Measurements from ENCODE around the gene DYNC1I2.
"Not testable (repeated sequence)": the region's sequence is repeated elsewhere in the genome, so short reads cannot be mapped to it uniquely, and the experiment has no call there.

The DYNC1I2 gene

DNA sequence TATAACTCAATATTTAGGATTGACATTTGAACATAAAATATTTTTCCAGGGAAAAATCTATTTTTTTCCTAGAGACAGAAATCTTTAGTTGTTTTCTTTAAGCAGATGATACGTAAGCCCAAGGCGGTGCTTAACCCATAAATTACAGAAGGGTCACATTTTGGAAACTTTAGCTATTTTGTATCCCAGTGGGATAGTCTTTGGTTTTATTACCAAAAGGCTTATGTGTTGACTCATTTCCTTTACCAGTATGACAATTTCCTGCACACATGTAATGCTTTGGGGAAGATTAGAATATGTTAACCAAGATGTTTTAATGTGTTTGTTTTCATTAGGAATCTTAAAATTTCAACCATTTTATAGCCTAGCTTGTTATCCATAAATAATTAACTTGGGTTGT lies 24.8 kb downstream of the DYNC1I2 start:
- no peak for DNase-seq (ENCODE audit: low read depth in 4 of 4, low spot score in 1 of 4)

DNA sequence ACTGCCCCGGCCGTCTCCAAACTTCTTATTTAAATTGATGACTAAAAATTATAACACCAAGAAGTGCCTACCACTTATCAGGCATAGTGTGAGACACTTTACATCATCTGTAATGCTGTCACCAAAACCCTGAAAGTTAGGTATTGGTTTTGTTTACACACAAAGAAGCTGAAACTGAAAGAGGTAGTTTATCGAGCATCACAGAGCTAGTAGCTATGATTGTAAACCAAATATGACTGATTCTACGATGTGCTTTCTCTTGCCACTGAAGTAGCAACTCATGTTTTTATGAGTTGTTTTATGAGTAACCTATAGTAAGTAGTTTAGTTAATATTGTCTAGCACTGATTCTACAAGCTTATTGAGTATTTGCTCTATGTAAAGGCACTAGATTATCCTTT lies 31.5 kb downstream of the DYNC1I2 start:
- DNase-seq (ENCODE audit: low read depth in 4 of 4, low spot score in 1 of 4): no peak

DNA sequence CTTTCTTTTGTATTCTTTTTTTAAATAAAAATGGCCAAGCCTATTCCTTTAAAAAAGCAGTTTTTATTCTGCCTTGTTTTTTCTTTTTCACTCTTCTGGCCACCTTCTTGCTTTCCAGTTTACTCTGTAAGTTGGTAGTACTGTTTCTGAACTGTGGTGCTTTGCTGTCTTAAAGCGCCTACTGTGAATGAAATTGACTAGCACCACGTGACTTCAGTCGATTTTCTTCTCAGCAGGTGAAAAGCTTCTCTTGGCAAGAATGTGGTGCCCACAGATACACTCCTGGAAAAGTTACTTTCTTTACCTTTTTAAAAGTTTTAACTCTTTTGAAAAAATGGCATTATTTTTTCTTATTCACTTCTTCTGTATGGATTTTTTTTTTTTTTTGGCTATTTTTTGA lies 32.4 kb downstream of the DYNC1I2 start:
- DNase-seq (ENCODE audit: low read depth in 4 of 4, low spot score in 1 of 4): no peak

- DNase-seq (ENCODE audit: low read depth in 4 of 4, low spot score in 1 of 4): no peak
These were observed 36.7 kb downstream of the DYNC1I2 start for GRCh38 chr2:171723716-171724683.

GRCh38 chr2:171726847-171727450 lies 39.7 kb downstream of the DYNC1I2 start:
- DNase-seq (ENCODE audit: low read depth in 4 of 4, low spot score in 1 of 4): no peak

- no peak for DNase-seq (ENCODE audit: low read depth in 4 of 4, low spot score in 1 of 4)
These were observed 42.0 kb downstream of the DYNC1I2 start for GRCh38 chr2:171728989-171729951.

- DNase-seq (ENCODE audit: low read depth in 4 of 4, low spot score in 1 of 4): no peak
These were observed 42.7 kb downstream of the DYNC1I2 start for GRCh38 chr2:171729952-171730317.

GRCh38 chr2:171735991-171736710 lies 48.9 kb downstream of the DYNC1I2 start:
- DNase-seq (ENCODE audit: low read depth in 4 of 4, low spot score in 1 of 4): no peak

GRCh38 chr2:171741189-171741588 lies 53.9 kb downstream of the DYNC1I2 start:
- DNase-seq (ENCODE audit: low read depth in 4 of 4, low spot score in 1 of 4): no peak

- DNase-seq (ENCODE audit: low read depth in 4 of 4, low spot score in 1 of 4): no peak
These were observed 55.5 kb downstream of the DYNC1I2 start for GRCh38 chr2:171742760-171743159.

DNA sequence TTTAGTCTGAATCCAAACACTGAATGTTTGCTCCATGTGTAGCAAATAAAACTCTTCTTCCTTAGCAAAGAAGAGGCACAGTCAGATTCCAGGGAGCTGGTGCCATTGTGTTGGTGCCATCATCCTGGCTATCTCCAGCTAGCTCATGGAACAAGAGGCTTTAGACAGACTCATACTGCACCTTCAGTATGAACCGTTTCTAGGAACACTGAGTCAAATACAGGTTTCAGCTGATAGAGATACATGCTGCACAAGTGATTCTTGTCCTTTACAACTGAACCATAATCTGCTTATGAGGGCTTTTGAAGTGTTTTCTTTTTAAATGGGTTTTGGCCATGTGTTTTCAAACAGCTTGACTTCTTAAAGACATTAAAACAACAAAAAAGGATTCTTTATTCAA lies 57.9 kb downstream of the DYNC1I2 start:
- no peak for DNase-seq (ENCODE audit: low read depth in 4 of 4, low spot score in 1 of 4)

DNA sequence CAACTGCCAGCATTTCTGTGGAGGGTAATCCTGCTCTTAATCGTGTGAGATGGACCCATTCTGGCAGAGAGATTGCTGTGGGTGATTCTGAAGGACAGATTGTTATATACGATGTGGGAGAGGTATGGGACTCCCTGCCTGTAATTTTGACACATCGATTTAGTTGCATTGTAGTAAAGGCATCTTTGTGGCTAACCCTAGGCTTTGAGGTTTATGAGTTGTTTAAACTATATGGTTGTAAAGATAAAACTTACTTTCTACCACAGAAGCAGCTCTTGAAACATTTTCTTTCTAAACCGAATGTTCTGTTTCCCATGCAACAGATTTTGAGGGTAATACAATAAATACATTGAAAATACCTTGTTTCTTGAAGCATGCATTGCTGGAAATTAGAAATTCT lies 58.5 kb downstream of the DYNC1I2 start:
- DNase-seq (ENCODE audit: low read depth in 4 of 4, low spot score in 1 of 4): no peak

- no peak for DNase-seq (ENCODE audit: low read depth in 4 of 4, low spot score in 1 of 4)
These were observed 60.1 kb downstream of the DYNC1I2 start for GRCh38 chr2:171747371-171747770.

- no peak for DNase-seq (ENCODE audit: low read depth in 4 of 4, low spot score in 1 of 4)
These were observed 67.1 kb downstream of the DYNC1I2 start for GRCh38 chr2:171754254-171754939.

- not testable (repeated sequence) for DNase-seq (ENCODE audit: low read depth in 4 of 4, low spot score in 1 of 4)
These were observed 71.5 kb downstream of the DYNC1I2 start for GRCh38 chr2:171758762-171759161.

DNA sequence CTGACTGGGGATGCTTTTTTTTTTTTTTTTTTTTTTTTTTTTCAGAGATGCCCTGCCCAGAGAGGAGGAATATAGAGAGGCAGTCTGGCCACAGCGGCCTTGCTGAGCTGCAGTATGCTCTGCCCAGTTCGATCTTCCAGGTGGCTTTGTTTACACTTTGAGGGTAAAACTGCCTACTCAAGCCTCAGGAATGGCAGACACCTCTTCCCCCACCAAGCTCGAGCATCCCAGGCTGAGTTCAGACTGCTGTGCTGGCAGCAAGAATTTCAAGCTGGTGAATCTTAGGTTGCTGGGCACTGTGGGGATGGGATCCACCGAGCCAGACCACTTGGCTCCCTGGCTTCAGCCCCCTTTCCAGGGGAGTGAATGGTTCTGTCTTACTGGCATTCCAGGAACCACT lies 73.9 kb downstream of the DYNC1I2 start:
- not testable (repeated sequence) for DNase-seq (ENCODE audit: low read depth in 4 of 4, low spot score in 1 of 4)

- no peak for DNase-seq (ENCODE audit: low read depth in 4 of 4, low spot score in 1 of 4)
These were observed 75.8 kb downstream of the DYNC1I2 start for GRCh38 chr2:171762879-171763573.

DNA sequence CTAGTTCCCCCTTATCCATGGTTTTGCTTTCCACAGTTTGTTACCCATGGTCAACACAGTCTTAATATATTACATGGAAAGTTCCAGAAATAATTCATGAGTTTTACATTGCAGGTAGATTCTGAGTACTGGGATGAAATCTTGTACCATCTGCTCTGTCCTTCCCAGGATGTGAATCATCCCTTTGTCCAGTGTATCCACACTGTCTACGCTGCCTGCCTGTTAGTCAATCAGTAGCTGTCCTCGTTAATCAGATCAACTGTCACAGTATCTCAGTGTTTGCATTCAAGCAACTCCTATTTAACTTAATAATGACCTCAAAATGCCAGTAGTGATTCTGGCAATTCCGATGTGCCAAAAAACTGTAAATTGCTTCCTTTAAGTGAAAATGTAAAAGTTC lies 76.3 kb downstream of the DYNC1I2 start:
- DNase-seq (ENCODE audit: low read depth in 4 of 4, low spot score in 1 of 4): no peak

DNA sequence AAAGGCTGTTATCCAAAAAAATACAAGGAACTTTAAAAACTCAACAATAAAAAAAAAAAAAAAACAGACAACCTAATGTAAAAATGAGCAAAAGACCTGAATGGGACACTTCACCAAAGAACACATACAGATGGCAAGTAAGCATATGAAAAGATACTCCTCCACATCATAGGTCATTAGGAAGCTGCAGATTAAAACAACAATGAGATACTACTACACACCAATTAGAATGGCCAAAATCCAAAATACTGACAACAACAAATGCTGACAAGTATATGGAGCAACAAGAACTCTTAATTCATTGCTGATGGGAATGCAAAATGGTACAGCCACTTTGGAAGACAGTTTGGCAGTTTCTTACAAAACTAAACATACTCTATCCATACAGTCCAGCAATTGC lies 84.2 kb downstream of the DYNC1I2 start:
- no peak for DNase-seq (ENCODE audit: low read depth in 4 of 4, low spot score in 1 of 4)

- no peak for DNase-seq (ENCODE audit: low read depth in 4 of 4, low spot score in 1 of 4)
These were observed 85.1 kb downstream of the DYNC1I2 start for GRCh38 chr2:171772373-171772772.

All from stimulated activated CD4-positive, alpha-beta T cell treated with anti-CD3 and anti-CD28 coated beads, Interleukin-1b, Interleukin-23, amount 100 ng/mL, for 24 hours (primary cell).